ENCODE results near the gene KCNMB2.

Gene KCNMB2

GRCh38 chr3:178807694-178808093 lies 271.5 kb downstream of the KCNMB2 start:
- no peak for TF ChIP-seq YY1 (IDR thresholded peaks at IDR 0.05; ENCODE audit: insufficient read depth, insufficient read length)
- TF ChIP-seq ZNF274 (IDR thresholded peaks at IDR 0.05; ENCODE audit: low read depth, low read length), result no peak
- no peak for TF ChIP-seq SUZ12 (IDR thresholded peaks at IDR 0.05; ENCODE audit: extremely low read depth, insufficient read depth, insufficient read length)
- H3K4me1 ChIP-seq (ENCODE audit: insufficient read depth, insufficient read length), result no peaks in the 10 kb centered on the region
- no peak overlapping the region for H3K4me3 ChIP-seq (ENCODE audit: insufficient read length, low read depth)
- no peak for DNase-seq (ENCODE audit: low read depth, low spot score)
- no peak overlapping the region for H3K9ac ChIP-seq (ENCODE audit: insufficient read length, low read depth)
- H3K9me3 ChIP-seq (ENCODE audit: insufficient read depth, low read length), result no peaks in the 10 kb centered on the region
- H3K27me3 ChIP-seq (ENCODE audit: insufficient read depth, insufficient read length), result no peaks in the 10 kb centered on the region
- no peaks in the 10 kb centered on the region for H3K36me3 ChIP-seq (ENCODE audit: insufficient read depth, insufficient read length, low read length)

DNA sequence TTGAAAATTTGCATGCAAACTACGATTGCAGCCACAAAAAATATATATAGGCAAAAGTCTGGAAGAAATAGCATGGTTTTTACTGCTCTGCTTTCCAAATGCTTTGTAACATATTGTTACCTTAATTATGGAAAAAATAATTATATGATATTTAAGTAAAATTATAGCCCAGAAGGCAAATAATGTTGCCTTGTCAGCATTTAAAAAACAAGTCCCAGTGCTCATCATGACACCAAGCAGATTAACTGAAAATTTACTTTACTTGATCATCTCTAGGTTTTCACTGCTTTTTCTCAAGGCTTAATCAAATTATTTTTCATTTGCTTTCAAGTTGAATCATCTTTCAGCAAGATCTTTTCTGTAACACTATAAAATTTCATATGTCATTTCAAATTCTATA lies 272.5 kb downstream of the KCNMB2 start:
- Histone ChIP-seq H3K4me1 (ENCODE audit: insufficient read depth, insufficient read length) (no peaks in the 10 kb centered on the region), H3K9ac (ENCODE audit: insufficient read length, low read depth) (no peak overlapping the region), H3K9me3 (ENCODE audit: insufficient read depth, low read length) (no peaks in the 10 kb centered on the region), H3K4me3 (ENCODE audit: insufficient read length, low read depth) (no peak overlapping the region), H3K36me3 (ENCODE audit: insufficient read depth, insufficient read length, low read length) (no peaks in the 10 kb centered on the region), H3K27me3 (ENCODE audit: insufficient read depth, insufficient read length) (no peaks in the 10 kb centered on the region)
- no peak for DNase-seq (ENCODE audit: low read depth, low spot score)
- no peak for TF ChIP-seq YY1 (IDR thresholded peaks at IDR 0.05; ENCODE audit: insufficient read depth, insufficient read length)
- TF ChIP-seq ZNF274 (IDR thresholded peaks at IDR 0.05; ENCODE audit: low read depth, low read length), result no peak

GRCh38 chr3:178810181-178810580 lies 273.9 kb downstream of the KCNMB2 start:
- Histone ChIP-seq H3K9me3 (ENCODE audit: insufficient read depth, low read length) (no peaks in the 10 kb centered on the region), H3K27me3 (ENCODE audit: insufficient read depth, insufficient read length) (no peaks in the 10 kb centered on the region), H3K36me3 (ENCODE audit: insufficient read depth, insufficient read length, low read length) (no peaks in the 10 kb centered on the region), H3K4me1 (ENCODE audit: insufficient read depth, insufficient read length) (no peaks in the 10 kb centered on the region), H3K4me3 (ENCODE audit: insufficient read length, low read depth) (no peak overlapping the region), H3K9ac (ENCODE audit: insufficient read length, low read depth) (no peak overlapping the region)
- TF ChIP-seq YY1 (IDR thresholded peaks at IDR 0.05; ENCODE audit: insufficient read depth, insufficient read length) (no peak), ZNF274 (IDR thresholded peaks at IDR 0.05; ENCODE audit: low read depth, low read length) (no peak), SUZ12 (IDR thresholded peaks at IDR 0.05; ENCODE audit: extremely low read depth, insufficient read depth, insufficient read length) (no peak)
- no peak for DNase-seq (ENCODE audit: low read depth, low spot score)

- DNase-seq (ENCODE audit: low read depth, low spot score), result no peak
- no peak overlapping the region for H3K9ac ChIP-seq (ENCODE audit: insufficient read length, low read depth)
- no peaks in the 10 kb centered on the region for H3K36me3 ChIP-seq (ENCODE audit: insufficient read depth, insufficient read length, low read length)
- no peak overlapping the region for H3K4me3 ChIP-seq (ENCODE audit: insufficient read length, low read depth)
- no peaks in the 10 kb centered on the region for H3K4me1 ChIP-seq (ENCODE audit: insufficient read depth, insufficient read length)
- H3K27me3 ChIP-seq (ENCODE audit: insufficient read depth, insufficient read length), result no peaks in the 10 kb centered on the region
- TF ChIP-seq SUZ12 (IDR thresholded peaks at IDR 0.05; ENCODE audit: extremely low read depth, insufficient read depth, insufficient read length), result no peak
- no peak for TF ChIP-seq YY1 (IDR thresholded peaks at IDR 0.05; ENCODE audit: insufficient read depth, insufficient read length)
- TF ChIP-seq ZNF274 (IDR thresholded peaks at IDR 0.05; ENCODE audit: low read depth, low read length), result no peak
- H3K9me3 ChIP-seq (ENCODE audit: insufficient read depth, low read length), result no peaks in the 10 kb centered on the region
Observed at GRCh38 chr3:178822722-178823121, 286.5 kb downstream of the KCNMB2 start.

- Histone ChIP-seq H3K9me3 (ENCODE audit: insufficient read depth, low read length) (no peaks in the 10 kb centered on the region), H3K4me3 (ENCODE audit: insufficient read length, low read depth) (no peak overlapping the region), H3K36me3 (ENCODE audit: insufficient read depth, insufficient read length, low read length) (no peaks in the 10 kb centered on the region), H3K27me3 (ENCODE audit: insufficient read depth, insufficient read length) (no peaks in the 10 kb centered on the region), H3K4me1 (ENCODE audit: insufficient read depth, insufficient read length) (no peaks in the 10 kb centered on the region), H3K9ac (ENCODE audit: insufficient read length, low read depth) (no peak overlapping the region)
- TF ChIP-seq YY1 (IDR thresholded peaks at IDR 0.05; ENCODE audit: insufficient read depth, insufficient read length) (no peak), SUZ12 (IDR thresholded peaks at IDR 0.05; ENCODE audit: extremely low read depth, insufficient read depth, insufficient read length) (no peak), ZNF274 (IDR thresholded peaks at IDR 0.05; ENCODE audit: low read depth, low read length) (no peak)
- DNase-seq (ENCODE audit: low read depth, low spot score), result no peak
Observed at GRCh38 chr3:178823150-178823549, 286.9 kb downstream of the KCNMB2 start.

GRCh38 chr3:178823591-178824246 lies 287.5 kb downstream of the KCNMB2 start:
- Histone ChIP-seq H3K36me3 (ENCODE audit: insufficient read depth, insufficient read length, low read length) (no peaks in the 10 kb centered on the region), H3K9me3 (ENCODE audit: insufficient read depth, low read length) (no peaks in the 10 kb centered on the region), H3K4me1 (ENCODE audit: insufficient read depth, insufficient read length) (no peaks in the 10 kb centered on the region), H3K9ac (ENCODE audit: insufficient read length, low read depth) (no peak overlapping the region), H3K27me3 (ENCODE audit: insufficient read depth, insufficient read length) (no peaks in the 10 kb centered on the region), H3K4me3 (ENCODE audit: insufficient read length, low read depth) (no peak overlapping the region)
- TF ChIP-seq YY1 (IDR thresholded peaks at IDR 0.05; ENCODE audit: insufficient read depth, insufficient read length), result no peak
- no peak for TF ChIP-seq SUZ12 (IDR thresholded peaks at IDR 0.05; ENCODE audit: extremely low read depth, insufficient read depth, insufficient read length)
- no peak for TF ChIP-seq ZNF274 (IDR thresholded peaks at IDR 0.05; ENCODE audit: low read depth, low read length)
- no peak for DNase-seq (ENCODE audit: low read depth, low spot score)

DNA sequence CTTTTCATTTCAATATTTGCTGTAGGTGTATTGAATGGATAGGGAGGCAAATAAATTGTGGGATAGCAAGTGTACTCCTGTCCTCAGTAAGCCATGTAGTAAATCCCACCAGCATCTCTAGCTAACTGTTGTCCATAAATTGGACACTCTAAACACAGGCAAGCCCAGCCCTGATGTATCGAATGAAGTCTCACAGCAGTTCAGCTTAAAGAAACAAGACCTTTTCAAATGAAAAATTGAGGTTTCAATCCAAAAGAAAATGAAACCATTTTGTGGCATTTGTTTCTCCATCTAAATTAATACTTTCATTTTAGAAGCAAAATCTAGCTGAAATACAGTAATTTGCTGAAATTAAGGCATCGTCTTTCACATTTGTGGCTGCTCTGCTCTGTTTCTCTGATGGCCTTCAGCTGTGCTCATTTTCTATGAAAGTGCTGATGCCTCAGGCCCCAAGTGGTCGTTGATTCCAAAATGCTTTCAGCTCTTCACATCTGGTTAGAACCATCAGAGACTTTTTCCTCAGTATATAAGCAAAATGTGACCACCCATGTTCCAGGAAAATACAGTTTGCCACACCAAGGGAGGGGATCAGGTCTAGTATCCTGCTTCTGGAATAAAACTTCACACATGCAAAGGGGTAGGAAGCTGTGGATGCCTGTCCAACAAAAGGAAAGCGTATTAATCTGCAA lies 290.3 kb downstream of the KCNMB2 start:
- no peak for TF ChIP-seq YY1 (IDR thresholded peaks at IDR 0.05; ENCODE audit: insufficient read depth, insufficient read length)
- TF ChIP-seq ZNF274 (IDR thresholded peaks at IDR 0.05; ENCODE audit: low read depth, low read length), result no peak
- no peak for TF ChIP-seq SUZ12 (IDR thresholded peaks at IDR 0.05; ENCODE audit: extremely low read depth, insufficient read depth, insufficient read length)
- DNase-seq (ENCODE audit: low read depth, low spot score), result no peak

More for the DNA sequence above, 290.3 kb downstream of the KCNMB2 start:
- Histone ChIP-seq H3K9me3 (ENCODE audit: insufficient read depth, low read length) (no peaks in the 10 kb centered on the region), H3K36me3 (ENCODE audit: insufficient read depth, insufficient read length, low read length) (no peaks in the 10 kb centered on the region), H3K4me1 (ENCODE audit: insufficient read depth, insufficient read length) (no peaks in the 10 kb centered on the region), H3K27me3 (ENCODE audit: insufficient read depth, insufficient read length) (no peaks in the 10 kb centered on the region), H3K4me3 (ENCODE audit: insufficient read length, low read depth) (no peak overlapping the region), H3K9ac (ENCODE audit: insufficient read length, low read depth) (no peak overlapping the region)

All from NT2/D1 (cell line).